HG03280 (cell line): ENCODE data around the gene C8A.

ENCODE experiments used
- ATAC-seq: cut with Tn5 transposase; IDR thresholded peaks from one replicate; pipeline ENCODE4 v1.9.1; 2021; ENCODE audit warnings: mild to moderate bottlenecking, moderate library complexity; ENCODE audit not compliant: unreplicated experiment

Gene C8A

DNA sequence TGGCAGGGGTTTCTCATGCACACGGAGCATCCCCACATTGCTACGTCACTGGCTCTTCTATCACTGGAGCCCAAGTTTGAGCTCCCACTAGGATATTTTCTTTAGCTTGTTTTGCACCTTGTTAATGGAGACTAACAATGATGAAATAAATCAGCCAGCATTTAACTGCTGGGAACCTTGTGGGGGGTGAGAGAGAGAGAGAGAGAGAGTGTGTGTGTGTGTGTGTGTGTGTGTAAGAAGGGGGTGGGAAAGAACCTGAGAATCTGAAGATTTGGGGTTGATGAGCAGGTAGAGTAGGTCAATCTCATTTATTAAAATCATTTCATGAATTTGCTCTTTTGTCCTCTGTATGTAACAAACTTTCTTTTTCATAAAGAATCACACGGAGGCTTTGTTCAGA is 110.6 kb downstream of the C8A start:
- ATAC-seq = no peak

DNA sequence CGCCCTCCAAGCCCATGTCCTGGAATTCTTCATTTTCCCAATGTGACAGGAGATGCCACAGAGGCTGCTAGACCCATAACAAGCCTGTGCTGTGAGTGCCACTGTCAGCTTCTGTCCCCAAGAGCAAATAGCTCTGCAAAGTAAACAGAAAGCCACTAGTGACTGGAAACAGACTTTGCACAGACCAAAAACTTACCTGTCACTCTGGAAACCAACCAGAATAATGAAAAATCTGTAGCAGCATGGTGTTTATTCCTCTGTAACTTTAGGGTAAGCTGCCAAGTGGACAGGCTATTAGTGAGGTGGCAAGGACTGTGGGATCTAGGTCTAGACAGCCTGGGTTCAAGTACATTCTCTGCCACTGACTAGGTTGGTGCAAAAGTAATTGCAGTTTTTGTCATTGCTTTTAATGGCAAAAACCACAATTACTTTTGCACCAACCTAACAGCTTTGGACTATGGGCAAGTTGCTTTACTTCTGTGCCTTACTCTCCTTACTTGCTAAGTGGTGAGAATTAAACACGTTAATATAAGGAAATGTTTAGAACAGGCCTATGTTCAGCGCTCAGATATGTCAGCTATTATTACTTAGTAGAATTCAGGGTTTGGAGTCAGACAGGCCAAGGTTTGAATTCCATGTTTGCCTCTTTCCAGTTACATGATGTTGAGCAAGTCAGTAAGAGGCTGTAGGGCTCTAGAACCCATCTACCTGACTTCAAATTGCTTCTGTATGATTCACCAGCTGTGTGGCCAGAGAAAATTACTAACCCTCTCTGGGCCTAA is 111.5 kb downstream of the C8A start, which contains the start of gene C8B:
Gene C8B, minus strand, starts transcription at position 100 of the 782 bp plus-strand sequence. Its CDS starts 67 bp downstream, at position 33.
- ATAC-seq = no peak

DNA sequence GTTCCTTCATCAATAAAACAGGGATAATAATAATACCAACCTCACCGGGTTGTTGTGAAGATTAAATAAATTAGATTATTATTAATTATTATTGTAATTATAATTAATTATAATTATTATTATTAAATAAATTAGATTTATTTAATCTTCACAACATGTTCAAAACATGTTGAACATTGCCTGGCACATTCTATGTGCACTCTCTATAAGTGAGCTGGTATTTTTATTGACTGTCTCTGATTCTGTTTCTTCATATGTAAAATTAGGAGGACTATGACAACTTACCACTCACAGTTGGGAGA is 112.1 kb downstream of the C8A start:
- no peak for ATAC-seq

DNA sequence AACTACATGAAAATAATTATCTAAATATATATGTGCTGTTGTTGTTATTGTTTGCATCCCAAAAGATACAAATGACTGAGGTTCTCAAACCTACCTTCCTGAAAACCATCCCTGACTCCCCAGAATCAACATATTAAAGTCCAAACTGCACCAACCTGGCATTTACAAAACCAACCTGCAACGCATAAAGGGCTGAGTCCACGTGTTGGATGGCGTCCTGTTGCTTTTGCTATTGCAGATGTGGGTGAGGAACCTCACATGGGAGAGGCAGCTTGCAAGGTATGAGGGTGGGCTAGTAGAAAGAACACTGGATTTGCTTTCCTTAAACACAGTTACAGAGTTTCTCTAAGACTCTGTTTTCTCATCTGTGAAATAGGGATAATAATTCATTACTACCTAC is 112.8 kb downstream of the C8A start:
- no peak for ATAC-seq
